GM12873 (cell line): Measurements from ENCODE around the gene SOBP.

Source experiments
- TF ChIP-seq, protein P1 (sequence below): IDR thresholded peaks from 2 replicates; pipeline ENCODE4 v1.5.1; 2012; ENCODE audit warnings: low read depth, mild to moderate bottlenecking, moderate library complexity, low read length, control low read depth; ENCODE audit not compliant: insufficient read depth; ENCODE audit errors: missing control alignments

Gene SOBP

DNA sequence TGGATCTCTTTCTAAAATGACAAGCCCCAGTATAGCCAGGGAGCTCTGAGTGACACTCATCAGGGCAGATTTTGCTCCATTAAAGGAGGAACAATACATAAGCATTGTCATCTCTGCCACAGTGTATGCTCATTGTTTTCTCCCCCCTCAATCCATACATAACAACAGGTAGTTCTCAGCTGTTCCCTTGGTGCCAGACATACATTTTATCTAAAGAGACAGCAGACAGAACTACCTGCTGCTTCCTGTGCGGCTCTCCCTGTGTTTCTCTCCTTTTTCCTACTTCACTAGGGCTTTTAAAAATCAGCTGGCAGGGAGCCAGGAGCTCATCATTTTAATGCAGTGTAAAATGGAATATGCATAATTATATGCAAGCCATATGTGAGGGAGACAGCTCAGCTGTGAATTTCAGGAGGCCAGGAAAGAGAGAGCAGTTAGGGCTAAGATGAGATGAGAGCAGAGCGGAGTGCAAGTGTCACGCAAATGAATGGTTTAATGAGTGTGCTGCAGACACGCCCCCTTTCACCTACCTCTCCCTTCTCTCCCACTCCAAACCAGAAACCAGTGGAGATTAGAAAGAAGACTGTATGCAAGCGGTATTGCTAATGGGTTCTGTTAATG lies 96.0 kb downstream of the SOBP start:
- TF ChIP-seq, protein P1, sequence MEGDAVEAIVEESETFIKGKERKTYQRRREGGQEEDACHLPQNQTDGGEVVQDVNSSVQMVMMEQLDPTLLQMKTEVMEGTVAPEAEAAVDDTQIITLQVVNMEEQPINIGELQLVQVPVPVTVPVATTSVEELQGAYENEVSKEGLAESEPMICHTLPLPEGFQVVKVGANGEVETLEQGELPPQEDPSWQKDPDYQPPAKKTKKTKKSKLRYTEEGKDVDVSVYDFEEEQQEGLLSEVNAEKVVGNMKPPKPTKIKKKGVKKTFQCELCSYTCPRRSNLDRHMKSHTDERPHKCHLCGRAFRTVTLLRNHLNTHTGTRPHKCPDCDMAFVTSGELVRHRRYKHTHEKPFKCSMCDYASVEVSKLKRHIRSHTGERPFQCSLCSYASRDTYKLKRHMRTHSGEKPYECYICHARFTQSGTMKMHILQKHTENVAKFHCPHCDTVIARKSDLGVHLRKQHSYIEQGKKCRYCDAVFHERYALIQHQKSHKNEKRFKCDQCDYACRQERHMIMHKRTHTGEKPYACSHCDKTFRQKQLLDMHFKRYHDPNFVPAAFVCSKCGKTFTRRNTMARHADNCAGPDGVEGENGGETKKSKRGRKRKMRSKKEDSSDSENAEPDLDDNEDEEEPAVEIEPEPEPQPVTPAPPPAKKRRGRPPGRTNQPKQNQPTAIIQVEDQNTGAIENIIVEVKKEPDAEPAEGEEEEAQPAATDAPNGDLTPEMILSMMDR = no peak

DNA sequence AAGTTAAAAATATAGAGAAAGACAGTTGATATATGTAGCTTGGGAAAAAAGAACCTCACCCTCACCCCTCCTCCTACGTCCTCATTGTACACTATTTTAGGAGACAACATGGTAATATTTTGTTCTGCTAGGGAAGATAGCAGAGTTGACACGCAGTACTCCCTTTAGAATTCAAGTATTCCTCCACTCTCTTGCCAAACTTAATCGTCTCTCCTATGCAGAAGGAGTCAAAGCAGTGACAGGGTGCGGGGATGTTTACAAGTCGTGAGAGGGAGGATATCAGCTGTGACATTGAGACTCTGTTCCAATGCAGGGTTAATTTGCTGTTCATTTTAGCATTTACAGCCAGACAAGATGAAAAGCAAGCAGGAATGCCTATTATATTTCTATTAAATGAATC lies 97.5 kb downstream of the SOBP start:
- TF ChIP-seq, protein P1 = no peak

DNA sequence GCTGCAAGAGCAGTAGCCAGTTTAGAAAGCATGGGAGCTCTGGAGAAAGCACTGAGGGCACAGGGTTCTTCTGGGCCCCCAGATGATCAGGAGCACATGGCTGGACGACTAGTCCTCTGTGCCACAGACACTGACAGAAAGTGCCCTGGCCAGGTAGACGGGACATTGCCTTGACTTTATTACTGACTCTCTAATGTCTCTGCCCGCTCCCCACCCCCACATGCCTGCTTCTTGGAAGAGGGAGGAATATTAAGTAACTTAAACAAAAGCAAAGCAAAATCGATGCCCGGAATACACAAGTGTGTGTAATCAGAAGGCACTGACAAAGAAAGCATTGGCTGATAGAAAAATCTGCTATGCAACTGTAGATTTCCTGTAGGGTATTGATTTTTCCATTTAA lies 99.3 kb downstream of the SOBP start:
- TF ChIP-seq, protein P1 = no peak

DNA sequence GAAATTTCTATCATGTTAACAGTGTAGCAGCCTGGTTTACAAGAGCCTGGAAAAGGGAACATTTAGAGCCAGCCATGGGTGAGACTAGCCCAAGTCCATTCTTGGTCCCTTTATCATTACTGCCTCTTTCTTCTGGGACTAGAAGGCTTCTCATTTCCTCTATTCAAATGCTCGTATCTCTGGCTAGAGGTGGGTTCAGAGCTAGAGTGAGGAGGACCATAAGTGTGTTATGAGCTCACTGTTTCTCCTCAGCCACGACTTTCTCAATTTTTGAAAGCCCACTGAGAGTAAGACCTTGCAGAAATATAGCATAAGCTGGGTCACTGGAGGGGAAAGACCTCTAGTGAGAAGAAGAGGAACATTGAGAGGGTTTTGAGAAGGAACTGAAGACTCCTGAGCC lies 100.0 kb downstream of the SOBP start:
- TF ChIP-seq, protein P1 = no peak

DNA sequence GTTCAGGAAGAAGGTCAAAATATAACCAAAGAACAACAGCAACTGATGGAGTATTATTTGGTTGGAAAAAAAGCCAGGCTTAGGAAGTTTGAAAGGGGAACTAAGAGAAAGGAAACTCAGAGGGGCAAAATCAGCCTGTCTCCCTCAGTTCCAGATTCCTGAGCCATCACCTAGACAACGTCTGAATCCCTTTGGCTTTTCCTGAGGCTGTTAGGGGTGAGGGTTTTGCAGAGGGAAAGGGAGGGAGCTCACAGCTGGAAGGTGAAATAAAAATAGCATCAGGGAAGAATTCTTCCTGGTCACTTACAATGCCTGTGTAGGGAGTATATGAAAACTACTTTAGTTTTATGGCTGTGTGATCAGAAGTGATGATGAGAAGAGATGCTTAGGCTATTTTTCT lies 100.5 kb downstream of the SOBP start:
- TF ChIP-seq, protein P1 = no peak

DNA sequence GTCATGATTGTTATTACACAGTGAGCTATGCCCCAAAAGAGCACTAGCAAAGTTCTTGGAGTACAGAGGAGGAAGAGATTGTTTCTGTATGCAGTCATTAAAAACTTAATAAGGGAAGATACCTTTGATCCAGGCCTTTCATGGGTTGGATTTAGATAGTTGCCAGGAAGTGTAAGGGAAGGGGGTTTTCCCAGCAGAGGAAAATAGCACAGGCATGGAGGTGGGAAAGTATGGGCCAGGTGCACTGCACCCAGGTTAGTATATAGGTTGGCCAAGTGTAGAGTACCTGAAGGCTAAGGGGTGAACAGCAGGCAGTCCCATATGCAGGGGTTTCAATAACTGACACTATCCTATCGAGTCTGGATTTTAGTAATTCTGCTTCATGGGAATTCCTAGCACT lies 101.4 kb downstream of the SOBP start:
- TF ChIP-seq, protein P1 = no peak

DNA sequence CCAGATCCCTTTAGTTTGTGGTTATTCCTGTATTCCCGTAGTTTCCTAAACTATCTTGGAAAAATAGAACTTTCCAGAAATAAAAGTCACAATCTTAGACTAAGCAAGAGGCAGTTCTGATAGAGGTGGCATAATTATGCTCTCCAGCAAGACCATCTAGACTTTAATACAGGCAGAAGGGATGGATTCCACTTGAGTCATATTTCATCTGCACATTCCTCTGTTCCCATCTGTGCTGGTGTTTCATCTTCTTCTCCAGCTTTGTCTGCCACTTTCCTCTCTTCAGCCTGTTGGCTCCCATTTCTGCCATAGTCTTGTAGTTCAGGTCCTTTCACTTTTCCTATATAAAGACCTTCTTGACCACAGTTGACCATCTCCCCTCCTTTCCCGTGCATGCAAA lies 102.9 kb downstream of the SOBP start:
- TF ChIP-seq, protein P1 = no peak
